BJ (cell line): ENCODE results near the gene NUDT16L1. TPM values are rescaled to one million over a fixed set of nuclear protein-coding genes. Genes with fewer than 3 reads are reported as not detected.

Source experiments
- CTCF ChIA-PET: fragments of 350-600 bp; formaldehyde crosslinking; extraction: SDS; loops from one replicate; lab custom pipeline; 2021; ENCODE audit warnings: antibody characterized with exemption, inconsistent platforms; lab: Yijun Ruan, JAX
- POLR2A ChIA-PET: fragments of 300-600 bp; sonication (Branson Sonifier 250); formaldehyde crosslinking; extraction: SDS; loops from one replicate; lab custom pipeline; 2021; ENCODE audit warnings: antibody characterized with exemption; lab: Charles Lee
- DNase-seq: peaks from one replicate; pipeline ENCODE4 v3.0.0-alpha.2; 2011; ENCODE audit warnings: low read depth
- H3K27me3 ChIP-seq: 2 replicates; pipeline ENCODE4 v1.6.0; 2011; ENCODE audit warnings: low read length; ENCODE audit not compliant: control insufficient read depth, insufficient read depth
- H3K36me3 ChIP-seq: 2 replicates; pipeline ENCODE4 v1.5.1; 2011; ENCODE audit warnings: low read length; ENCODE audit not compliant: control insufficient read depth, insufficient read depth
- H3K4me3 ChIP-seq: 2 replicates; pipeline ENCODE4 v1.5.1; 2011; ENCODE audit warnings: low read depth, mild to moderate bottlenecking, control low read depth, low read length
- CTCF ChIP-seq: IDR thresholded peaks from 2 replicates; pipeline ENCODE4 v1.5.1; 2011; ENCODE audit warnings: low read depth, mild to moderate bottlenecking, control low read depth, inconsistent platforms, low read length, moderate library complexity; ENCODE audit not compliant: insufficient read depth
- polyA plus RNA-seq: library from polyadenylated mRNA; depleted of rRNA; stranded (reverse); fragments of >200 nt; gene quantifications from 2 replicates; pipeline ENCODE4 v1.2.3, GENCODE V29; 2011

Gene NUDT16L1
- polyA plus RNA-seq, 1 experiment: 33.3 TPM

- ChIA-PET CTCF (no interaction called here), POLR2A (no interaction called here)
- Histone ChIP-seq H3K36me3 (peaks cover 39% of the 10 kb centered on the region), H3K4me3 (no peak overlapping the region), H3K27me3 (no peaks in the 10 kb centered on the region)
- TF ChIP-seq CTCF: no peak
- DNase-seq: no peak
Observed at GRCh38 chr16:4656695-4657686, 36.4 kb upstream of the NUDT16L1 start.

GRCh38 chr16:4659363-4660353, 33.7 kb upstream of the NUDT16L1 start:
- ChIA-PET POLR2A (no interaction called here), CTCF (interaction anchor here (1.0 to 1.9 kb wide), 2 partner anchors 10 to 33 kb away, joined by 5 to 6 read pairs; no protein-coding TSS in a partner anchor)
- no peak for DNase-seq
- peaks cover 36% of the 10 kb centered on the region for H3K36me3 ChIP-seq
- no peak for TF ChIP-seq CTCF
- no peak overlapping the region for H3K4me3 ChIP-seq
- H3K27me3 ChIP-seq: no peaks in the 10 kb centered on the region

- no peak for TF ChIP-seq CTCF
- CTCF ChIA-PET: interaction anchor here (1.7 to 1.9 kb wide), 2 partner anchors 10 to 11 kb away, joined by 6 to 7 read pairs; no protein-coding TSS in a partner anchor
- no peaks in the 10 kb centered on the region for H3K27me3 ChIP-seq
- no peak for DNase-seq
- H3K36me3 ChIP-seq: peaks cover 39% of the 10 kb centered on the region
- POLR2A ChIA-PET: no interaction called here
- no peak overlapping the region for H3K4me3 ChIP-seq
Observed at GRCh38 chr16:4660454-4661007, 32.8 kb upstream of the NUDT16L1 start.

- Histone ChIP-seq H3K4me3 (no peak overlapping the region), H3K27me3 (no peaks in the 10 kb centered on the region), H3K36me3 (peaks cover 39% of the 10 kb centered on the region)
- no peak for DNase-seq
- CTCF ChIA-PET: interaction anchor here (1.7 kb wide), 1 partner anchor 11 kb away, joined by 7 read pairs; no protein-coding TSS in a partner anchor
- POLR2A ChIA-PET: no interaction called here
- no peak for TF ChIP-seq CTCF
Observed at GRCh38 chr16:4661661-4662060, 31.7 kb upstream of the NUDT16L1 start.
